Duodenal mucosa (tissue), 2 donors: ENCODE results near the gene RAET1G.
"Not testable (repeated sequence)": the region's sequence is repeated elsewhere in the genome, so short reads cannot be mapped to it uniquely, and the experiment has no call there.

ENCODE experiments used
- H3K27ac ChIP-seq: one replicate; pipeline ENCODE4 v1.7.0; 2013; ENCODE audit warnings: low read depth, low read length
- H3K27me3 ChIP-seq, 2 donors: one replicate each; pipeline ENCODE4 v1.7.0; 2013; ENCODE audit warnings: low read length in 2 of 2, control low read depth in 1 of 2; ENCODE audit not compliant: insufficient read depth in 2 of 2, control insufficient read depth in 1 of 2
- H3K36me3 ChIP-seq, 2 donors: one replicate each; pipeline ENCODE4 v1.7.0; 2013; ENCODE audit warnings: low read length in 2 of 2, control low read depth in 1 of 2; ENCODE audit not compliant: insufficient read depth in 2 of 2, control insufficient read depth in 1 of 2
- H3K4me1 ChIP-seq, 2 donors: one replicate each; pipeline ENCODE4 v1.7.0; 2013; ENCODE audit warnings: low read length in 2 of 2, control low read depth in 1 of 2; ENCODE audit not compliant: insufficient read depth in 2 of 2, control insufficient read depth in 1 of 2
- H3K4me3 ChIP-seq, 2 donors: one replicate each; pipeline ENCODE4 v1.7.0; 2013; ENCODE audit warnings: low read length in 2 of 2, low read depth in 1 of 2
- H3K9ac ChIP-seq, 2 donors: one replicate each; pipeline ENCODE4 v1.7.0; 2013; ENCODE audit warnings: low read length in 2 of 2, low read depth in 1 of 2
- H3K9me3 ChIP-seq, 2 donors: one replicate each; pipeline ENCODE4 v1.7.0; 2013; ENCODE audit warnings: low read length in 2 of 2, control low read depth in 1 of 2; ENCODE audit not compliant: control insufficient read depth in 1 of 2

Gene RAET1G

GRCh38 chr6:149935246-149935645 lies 12.3 kb upstream of the RAET1G start:
- Histone ChIP-seq H3K9ac (no peak overlapping the region), H3K27me3 (peaks cover 65 to 75% of the 10 kb centered on the region in 2 donors), H3K36me3 (no peaks in the 10 kb centered on the region), H3K4me1 (peaks cover 12 to 15% of the 10 kb centered on the region in 2 donors), H3K27ac (no peak overlapping the region), H3K4me3 (no peak overlapping the region), H3K9me3 (no peaks in the 10 kb centered on the region)

DNA sequence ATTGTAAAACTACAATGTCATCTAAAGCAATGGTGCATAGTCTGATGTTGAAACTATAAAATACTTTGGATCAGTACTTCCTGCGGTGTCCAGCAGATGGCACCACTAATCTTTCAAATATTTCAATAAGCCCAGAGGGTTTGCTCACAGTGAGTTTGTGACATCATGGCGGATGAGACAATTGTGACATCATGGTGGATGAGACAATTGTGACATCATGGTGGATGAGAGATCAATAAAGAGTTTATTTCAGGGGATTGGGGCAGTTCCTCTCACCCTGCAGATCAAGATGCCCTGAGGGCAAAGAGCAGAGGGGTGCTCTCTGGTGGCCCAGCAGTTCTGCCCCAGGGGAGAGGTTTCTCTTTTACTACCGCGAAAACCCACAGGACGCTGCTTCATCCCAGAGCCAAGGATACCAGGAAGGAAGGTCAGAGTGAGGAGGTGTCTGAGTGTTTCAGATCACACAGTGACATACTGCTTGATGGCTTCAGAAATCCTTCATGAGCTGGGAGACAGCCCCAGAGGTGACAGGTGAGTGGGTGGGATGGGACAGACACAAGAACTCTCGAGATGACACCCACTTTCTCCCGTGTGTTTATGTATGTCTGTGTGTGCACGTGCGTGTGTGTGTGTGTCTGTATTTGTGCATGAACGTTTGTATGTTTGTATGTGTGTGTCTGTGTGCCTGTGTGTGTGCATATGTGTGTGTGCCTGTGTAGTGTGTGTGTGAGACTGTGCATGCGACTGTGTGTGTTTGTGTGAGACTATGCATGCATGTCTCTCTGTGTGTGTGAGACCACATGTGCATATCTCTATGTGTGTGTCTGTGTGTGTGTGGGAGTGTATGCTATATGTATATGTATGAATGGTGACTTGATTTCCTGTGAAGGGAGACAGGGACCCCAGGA lies 11.6 kb upstream of the RAET1G start:
- H3K36me3 ChIP-seq, result no peaks in the 10 kb centered on the region
- H3K27me3 ChIP-seq, result peaks cover 61 to 74% of the 10 kb centered on the region in 2 donors
- H3K4me1 ChIP-seq, result peaks cover 12 to 15% of the 10 kb centered on the region in 2 donors

DNA sequence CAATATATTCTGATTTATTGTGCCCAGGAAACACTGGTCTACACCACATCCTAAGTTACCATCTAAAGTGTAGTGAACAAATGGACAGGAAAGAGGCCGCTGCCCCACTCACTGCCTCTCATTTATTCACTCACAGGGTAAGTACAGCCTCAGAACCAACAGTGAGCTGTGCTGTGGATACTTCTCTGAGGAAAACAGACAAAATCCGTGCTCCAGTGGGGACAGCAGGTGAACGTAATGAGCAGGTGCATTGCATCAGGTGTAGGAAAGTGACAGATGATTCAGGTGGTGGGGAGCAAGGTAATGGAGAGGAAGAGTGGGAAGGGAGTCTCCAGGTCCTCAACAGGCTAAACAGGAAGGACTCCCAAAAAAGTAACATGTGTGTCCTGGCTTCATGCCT lies 10.5 kb upstream of the RAET1G start:
- Histone ChIP-seq H3K27ac (no peak overlapping the region), H3K9me3 (no peaks in the 10 kb centered on the region), H3K36me3 (no peaks in the 10 kb centered on the region), H3K27me3 (peaks cover 57 to 69% of the 10 kb centered on the region in 2 donors), H3K9ac (no peak overlapping the region), H3K4me3 (no peak overlapping the region), H3K4me1 (peaks cover 3 to 6% of the 10 kb centered on the region in 2 donors)

More for the DNA sequence above, 11.6 kb upstream of the RAET1G start:
- Histone ChIP-seq H3K9ac (no peak overlapping the region), H3K9me3 (no peaks in the 10 kb centered on the region), H3K27ac (no peak overlapping the region), H3K4me3 (no peak overlapping the region)

DNA sequence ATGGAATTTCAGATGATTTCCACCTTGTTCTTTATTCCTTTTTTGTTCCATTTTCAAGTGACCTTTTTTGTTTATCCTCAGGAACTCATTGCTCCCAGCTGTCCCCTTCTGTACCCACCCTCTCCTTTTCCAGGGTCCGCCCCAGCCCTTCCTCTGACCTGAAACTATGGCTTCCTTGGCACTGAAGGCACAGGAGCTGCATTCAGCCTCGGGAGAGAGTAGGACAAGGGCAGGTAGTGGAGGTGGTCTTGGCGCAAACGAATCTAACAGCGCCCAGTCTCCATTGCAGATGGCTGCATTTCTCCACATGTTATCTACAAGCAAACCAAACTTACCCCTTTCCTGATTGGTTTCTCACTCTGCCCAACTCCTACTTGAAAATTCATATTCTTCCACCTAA lies 10.1 kb upstream of the RAET1G start:
- H3K27ac ChIP-seq, result no peak overlapping the region
- H3K36me3 ChIP-seq, result no peaks in the 10 kb centered on the region
- H3K9ac ChIP-seq, result no peak overlapping the region
- H3K4me3 ChIP-seq, result no peak overlapping the region
- peaks cover 53 to 65% of the 10 kb centered on the region in 2 donors for H3K27me3 ChIP-seq
- H3K9me3 ChIP-seq, result no peaks in the 10 kb centered on the region
- H3K4me1 ChIP-seq, result peaks cover 0 to 2% of the 10 kb centered on the region in 2 donors

DNA sequence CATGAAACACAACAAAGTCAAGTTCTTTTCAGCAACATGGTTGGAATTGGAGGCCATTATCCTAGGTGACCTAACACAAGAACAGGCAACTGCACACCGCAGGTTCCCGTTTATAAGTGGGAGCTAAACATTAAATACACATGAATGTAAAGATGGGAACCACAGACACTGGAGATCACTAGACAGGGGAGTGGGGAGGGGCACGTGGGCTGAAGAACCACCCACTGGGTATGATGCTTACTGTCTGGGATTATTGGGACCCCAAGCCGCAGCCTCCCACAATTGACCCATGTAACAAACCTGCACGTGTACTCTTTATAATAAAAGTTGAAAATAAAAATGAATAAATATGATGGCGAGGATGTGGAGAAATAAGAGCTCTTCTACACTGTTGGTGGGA lies 8.6 kb upstream of the RAET1G start:
- H3K9me3 ChIP-seq, result no peaks in the 10 kb centered on the region
- H3K4me1 ChIP-seq, result no peaks in the 10 kb centered on the region
- H3K9ac ChIP-seq, result no peak overlapping the region
- no peak overlapping the region for H3K4me3 ChIP-seq
- peaks cover 44 to 52% of the 10 kb centered on the region in 2 donors for H3K27me3 ChIP-seq
- H3K36me3 ChIP-seq, result no peaks in the 10 kb centered on the region
- H3K27ac ChIP-seq, result no peak overlapping the region

DNA sequence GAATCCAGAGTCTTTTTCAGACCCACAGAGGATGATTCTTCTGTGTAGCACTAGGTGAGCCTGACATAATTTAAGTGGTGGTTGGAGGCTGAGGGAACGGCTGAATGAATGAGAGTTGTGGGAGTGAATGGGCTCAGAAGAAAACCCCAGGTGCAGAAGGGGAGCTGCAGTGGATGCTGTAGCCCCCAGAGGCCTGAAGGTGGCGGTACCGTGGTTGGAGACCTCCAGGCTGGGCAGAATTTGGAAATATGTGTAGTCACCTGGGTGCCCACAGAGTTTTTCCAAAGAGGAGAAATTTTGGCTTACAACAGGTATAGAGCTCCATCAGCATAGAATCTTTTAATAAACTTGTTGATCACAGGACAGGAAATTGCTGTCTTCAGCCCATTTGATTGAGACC lies 6.5 kb upstream of the RAET1G start:
- no peaks in the 10 kb centered on the region for H3K9me3 ChIP-seq
- no peaks in the 10 kb centered on the region for H3K36me3 ChIP-seq
- peaks cover 0 to 13% of the 10 kb centered on the region in 2 donors for H3K4me1 ChIP-seq
- no peak overlapping the region for H3K9ac ChIP-seq
- H3K27ac ChIP-seq, result no peak overlapping the region
- no peak overlapping the region for H3K4me3 ChIP-seq
- H3K27me3 ChIP-seq, result peaks cover 34 to 36% of the 10 kb centered on the region in 2 donors

GRCh38 chr6:149927025-149927424 lies 4.1 kb upstream of the RAET1G start:
- H3K36me3 ChIP-seq, H3K4me3 ChIP-seq, H3K9me3 ChIP-seq, H3K27ac ChIP-seq, H3K9ac ChIP-seq: not testable (repeated sequence)
- Histone ChIP-seq H3K27me3 (peaks cover 25 to 30% of the 10 kb centered on the region in 2 donors), H3K4me1 (peaks cover 7 to 22% of the 10 kb centered on the region in 2 donors)

DNA sequence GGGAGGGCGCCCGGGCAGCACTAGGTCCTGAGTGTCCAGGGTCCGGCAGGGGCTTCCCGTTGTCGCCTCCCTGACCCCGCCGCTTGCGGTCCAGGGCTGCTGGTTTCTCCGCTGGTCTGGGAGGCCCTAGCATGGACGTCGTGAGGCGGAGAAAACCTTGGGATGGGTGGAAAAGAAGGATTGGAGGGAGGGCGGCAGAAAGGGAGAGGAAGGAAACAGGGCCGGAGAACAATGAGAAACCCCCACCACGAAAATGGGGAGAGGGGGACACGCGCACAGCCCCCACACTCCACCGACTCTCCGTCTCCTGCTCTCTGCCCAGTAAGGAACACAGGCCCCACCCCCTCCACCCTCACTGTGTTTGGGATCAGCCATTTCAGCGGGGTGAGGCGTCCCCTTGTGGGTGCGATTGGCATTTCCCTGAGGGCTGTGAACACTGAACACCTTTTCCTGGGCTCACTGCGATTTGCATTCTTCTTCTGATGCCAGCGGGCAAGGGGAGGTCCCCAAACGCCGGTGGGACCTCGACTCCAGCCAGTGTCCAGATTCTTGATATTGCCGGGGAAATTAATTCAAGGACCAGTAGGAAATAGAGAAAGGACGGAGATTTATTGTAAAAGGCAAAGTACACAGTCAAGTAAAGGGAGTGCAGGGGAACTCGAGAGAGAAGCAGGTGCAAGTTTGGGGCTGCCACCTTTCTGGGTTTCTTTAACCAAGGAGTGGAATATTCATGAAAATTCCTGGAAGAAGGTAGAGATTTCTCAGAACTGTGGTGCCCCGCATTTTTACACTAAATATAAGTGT lies 3.3 kb upstream of the RAET1G start:
- H3K9ac ChIP-seq, result peak overlapping the region; percentile 37 to 60
- no peak overlapping the region for H3K27ac ChIP-seq
- H3K9me3 ChIP-seq, result no peaks in the 10 kb centered on the region
- H3K4me1 ChIP-seq, result peaks cover 7 to 22% of the 10 kb centered on the region in 2 donors
- no peaks in the 10 kb centered on the region for H3K36me3 ChIP-seq
- H3K27me3 ChIP-seq, result peaks cover 21 to 31% of the 10 kb centered on the region in 2 donors
- H3K4me3 ChIP-seq, result peak overlapping the region; percentile 66 to 72

DNA sequence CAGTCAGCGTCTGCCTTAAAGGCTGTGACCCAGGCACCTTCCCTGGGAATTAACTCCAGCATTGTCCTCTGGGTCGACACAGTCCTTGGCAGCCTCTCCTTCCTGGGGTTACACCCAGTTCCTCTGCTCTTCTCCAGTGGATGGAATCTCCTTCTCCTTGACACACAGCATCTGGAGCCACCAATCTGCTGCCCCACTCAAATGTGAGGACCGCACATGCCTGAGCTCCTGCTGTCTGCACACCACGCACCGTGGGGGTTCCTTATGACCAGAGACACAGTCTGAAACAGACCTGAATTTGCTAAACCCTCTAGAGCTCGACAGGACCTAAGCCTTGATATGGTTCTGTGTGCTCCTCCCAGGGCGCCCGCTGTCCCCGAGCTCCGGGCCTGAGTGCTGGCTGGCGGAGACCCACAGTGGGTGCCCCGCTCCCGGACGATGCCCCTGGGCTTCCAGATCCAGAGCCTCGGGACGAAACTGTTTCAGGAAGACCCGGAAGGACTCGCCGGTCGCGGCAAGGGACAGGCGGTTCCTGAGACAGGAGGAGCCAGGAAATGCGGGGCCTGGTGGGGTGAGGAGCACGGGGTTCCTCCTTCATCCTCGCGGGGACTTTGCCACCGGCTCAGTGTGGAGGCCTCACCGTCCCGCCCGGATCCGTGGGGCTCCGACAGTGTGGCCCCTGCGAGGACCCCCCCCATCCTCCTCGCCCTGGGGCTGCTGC lies 2.5 kb upstream of the RAET1G start:
- no peaks in the 10 kb centered on the region for H3K36me3 ChIP-seq
- no peak overlapping the region for H3K27ac ChIP-seq
- peaks cover 16 to 29% of the 10 kb centered on the region in 2 donors for H3K27me3 ChIP-seq

More for the DNA sequence above, 2.5 kb upstream of the RAET1G start:
- peak overlapping the region; percentile 37 to 60 for H3K9ac ChIP-seq
- H3K4me1 ChIP-seq, result peaks cover 7 to 22% of the 10 kb centered on the region in 2 donors
- H3K9me3 ChIP-seq, result no peaks in the 10 kb centered on the region
- peak overlapping the region; percentile 66 to 72 for H3K4me3 ChIP-seq
